BJ (cell line): Measurements from ENCODE around the gene SPOP. TPM values are rescaled to one million over a fixed set of nuclear protein-coding genes. Genes with fewer than 3 reads are reported as not detected.
A peak's percentile ranks its signal among the peaks of the same experiment; 100 is the strongest.

Experiments
- CTCF ChIA-PET: fragments of 350-600 bp; formaldehyde crosslinking; extraction: SDS; loops from one replicate; lab custom pipeline; 2021; ENCODE audit warnings: antibody characterized with exemption, inconsistent platforms; lab: Yijun Ruan, JAX
- POLR2A ChIA-PET: fragments of 300-600 bp; sonication (Branson Sonifier 250); formaldehyde crosslinking; extraction: SDS; loops from one replicate; lab custom pipeline; 2021; ENCODE audit warnings: antibody characterized with exemption; lab: Charles Lee
- DNase-seq: peaks from one replicate; pipeline ENCODE4 v3.0.0-alpha.2; 2011; ENCODE audit warnings: low read depth
- H3K27me3 ChIP-seq: 2 replicates; pipeline ENCODE4 v1.6.0; 2011; ENCODE audit warnings: low read length; ENCODE audit not compliant: control insufficient read depth, insufficient read depth
- H3K36me3 ChIP-seq: 2 replicates; pipeline ENCODE4 v1.5.1; 2011; ENCODE audit warnings: low read length; ENCODE audit not compliant: control insufficient read depth, insufficient read depth
- H3K4me3 ChIP-seq: 2 replicates; pipeline ENCODE4 v1.5.1; 2011; ENCODE audit warnings: low read depth, mild to moderate bottlenecking, control low read depth, low read length
- polyA plus RNA-seq: library from polyadenylated mRNA; depleted of rRNA; stranded (reverse); fragments of >200 nt; gene quantifications from 2 replicates; pipeline ENCODE4 v1.2.3, GENCODE V29; 2011
- TF ChIP-seq, protein P1 (sequence below): IDR thresholded peaks from 2 replicates; pipeline ENCODE4 v1.5.1; 2011; ENCODE audit warnings: low read depth, mild to moderate bottlenecking, control low read depth, inconsistent platforms, low read length, moderate library complexity; ENCODE audit not compliant: insufficient read depth

SPOP gene
- polyA plus RNA-seq, 1 experiment = 136 TPM

- ChIA-PET POLR2A (no interaction called here), CTCF (interaction anchor here (1.5 to 18.4 kb wide), 2 partner anchors 13 to 120 kb away, joined by 3 to 638 read pairs; partner anchors contain the start of gene SLC35B1)
- Histone ChIP-seq H3K27me3 (no peaks in the 10 kb centered on the region; the same call in 1 of the 2 replicates), H3K36me3 (no peaks in the 10 kb centered on the region), H3K4me3 (no peak overlapping the region)
- DNase-seq = no peak
- TF ChIP-seq, protein P1, sequence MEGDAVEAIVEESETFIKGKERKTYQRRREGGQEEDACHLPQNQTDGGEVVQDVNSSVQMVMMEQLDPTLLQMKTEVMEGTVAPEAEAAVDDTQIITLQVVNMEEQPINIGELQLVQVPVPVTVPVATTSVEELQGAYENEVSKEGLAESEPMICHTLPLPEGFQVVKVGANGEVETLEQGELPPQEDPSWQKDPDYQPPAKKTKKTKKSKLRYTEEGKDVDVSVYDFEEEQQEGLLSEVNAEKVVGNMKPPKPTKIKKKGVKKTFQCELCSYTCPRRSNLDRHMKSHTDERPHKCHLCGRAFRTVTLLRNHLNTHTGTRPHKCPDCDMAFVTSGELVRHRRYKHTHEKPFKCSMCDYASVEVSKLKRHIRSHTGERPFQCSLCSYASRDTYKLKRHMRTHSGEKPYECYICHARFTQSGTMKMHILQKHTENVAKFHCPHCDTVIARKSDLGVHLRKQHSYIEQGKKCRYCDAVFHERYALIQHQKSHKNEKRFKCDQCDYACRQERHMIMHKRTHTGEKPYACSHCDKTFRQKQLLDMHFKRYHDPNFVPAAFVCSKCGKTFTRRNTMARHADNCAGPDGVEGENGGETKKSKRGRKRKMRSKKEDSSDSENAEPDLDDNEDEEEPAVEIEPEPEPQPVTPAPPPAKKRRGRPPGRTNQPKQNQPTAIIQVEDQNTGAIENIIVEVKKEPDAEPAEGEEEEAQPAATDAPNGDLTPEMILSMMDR = no peak
Observed at GRCh38 chr17:49577963-49578362, 99.9 kb downstream of the SPOP start.

DNA sequence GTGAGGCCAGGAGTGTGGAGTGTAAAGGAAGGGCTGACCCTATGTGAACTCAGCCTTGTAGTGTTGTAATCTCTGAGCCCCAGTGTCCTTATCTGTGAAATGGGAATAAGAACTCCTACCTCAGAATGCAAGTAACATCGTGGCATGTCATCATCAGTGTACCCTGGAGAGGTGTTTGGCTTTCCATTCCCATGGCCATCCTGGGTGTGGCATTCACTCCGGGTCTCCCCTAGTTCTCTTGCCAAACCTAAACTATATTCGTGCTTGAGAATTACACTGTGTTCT lies 100.3 kb downstream of the SPOP start:
- DNase-seq = no peak
- Histone ChIP-seq H3K27me3 (no peaks in the 10 kb centered on the region; the same call in 1 of the 2 replicates), H3K36me3 (no peaks in the 10 kb centered on the region), H3K4me3 (no peak overlapping the region)
- CTCF ChIA-PET = interaction anchor here (1.5 to 18.4 kb wide), 3 partner anchors 93 to 120 kb away, joined by 3 to 638 read pairs (median 10); partner anchors contain the start of gene SLC35B1
- TF ChIP-seq, protein P1 = no peak
- POLR2A ChIA-PET = no interaction called here

- TF ChIP-seq, protein P1 = no peak
- no peaks in the 10 kb centered on the region for H3K36me3 ChIP-seq
- DNase-seq = no peak
- peak overlapping the region; percentile 72 for H3K4me3 ChIP-seq
- POLR2A ChIA-PET = no interaction called here
- CTCF ChIA-PET = interaction anchor here (1.5 to 18.4 kb wide), 5 partner anchors 11 to 121 kb away, joined by 3 to 638 read pairs (median 10); partner anchors contain the start of genes SLC35B1 and SPOP
- no peaks in the 10 kb centered on the region; the same call in 1 of the 2 replicates for H3K27me3 ChIP-seq
Observed at GRCh38 chr17:49576917-49577649, 100.8 kb downstream of the SPOP start.

GRCh38 chr17:49576088-49576916 lies 101.6 kb downstream of the SPOP start:
- TF ChIP-seq, protein P1 = no peak
- H3K36me3 ChIP-seq = no peaks in the 10 kb centered on the region
- peak overlapping the region; percentile 72 for H3K4me3 ChIP-seq
- no peak for DNase-seq
- POLR2A ChIA-PET = no interaction called here
- CTCF ChIA-PET = interaction anchor here (0.6 to 18.4 kb wide), 15 partner anchors 10 to 630 kb away, joined by 3 to 638 read pairs (median 3); partner anchors contain the start of genes SLC35B1 and SPOP
- no peaks in the 10 kb centered on the region; the same call in 1 of the 2 replicates for H3K27me3 ChIP-seq

DNA sequence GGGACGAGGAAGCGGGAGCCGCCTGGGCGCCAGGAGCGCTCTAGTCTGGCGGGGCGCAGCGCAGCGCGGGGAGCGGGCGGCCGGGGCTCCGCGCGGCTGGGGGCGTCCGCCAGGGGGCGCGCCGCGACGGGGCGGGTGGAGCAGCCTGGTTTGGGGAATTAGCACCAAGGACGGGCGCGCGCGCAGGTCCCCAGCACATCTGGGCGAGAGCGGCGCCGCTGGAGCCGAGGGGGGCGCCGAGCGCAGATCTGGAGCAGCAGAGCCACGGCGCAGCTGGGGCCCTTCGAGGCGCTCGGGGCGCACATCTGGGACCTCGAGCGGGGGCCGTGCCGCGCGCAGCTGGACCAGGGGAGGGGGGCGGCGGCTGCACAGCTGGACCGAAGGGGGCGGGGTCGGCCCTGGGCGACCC lies 102.2 kb downstream of the SPOP start, which contains the start of gene NXPH3:
NXPH3 (plus strand) TSS at position 193 of the 409 bp plus-strand sequence. CDS start 349 bp downstream, outside the sequence.
- H3K36me3 ChIP-seq = no peaks in the 10 kb centered on the region
- no peaks in the 10 kb centered on the region; the same call in 1 of the 2 replicates for H3K27me3 ChIP-seq
- no peak for DNase-seq
- POLR2A ChIA-PET = no interaction called here
- peak within 1 kb of the TSS; percentile 72 for H3K4me3 ChIP-seq
- CTCF ChIA-PET = interaction anchor here (0.6 to 18.4 kb wide), 13 partner anchors 10 to 423 kb away, joined by 3 to 638 read pairs (median 5); partner anchors contain the start of genes SLC35B1 and SPOP
- TF ChIP-seq, protein P1 = peak; percentile 24; the same call in 1 of the 2 replicates
